Cortex of kidney (tissue), 1 donor: Measurements from ENCODE around the gene WDR4.
"Not testable (repeated sequence)": the region's sequence is repeated elsewhere in the genome, so short reads cannot be mapped to it uniquely, and the experiment has no call there.

ENCODE experiments used
- DNase-seq: peaks from one replicate; lab custom pipeline; 2025; lab: John Stamatoyannopoulos, UW

Gene WDR4

GRCh38 chr21:42852925-42853570 lies 26.3 kb downstream of the WDR4 start:
- no peak for DNase-seq

GRCh38 chr21:42851812-42852665 lies 27.3 kb downstream of the WDR4 start:
- DNase-seq = no peak

GRCh38 chr21:42850866-42851391 lies 28.4 kb downstream of the WDR4 start:
- DNase-seq = no peak

- DNase-seq = no peak
Observed at GRCh38 chr21:42850463-42850862, 28.9 kb downstream of the WDR4 start.

GRCh38 chr21:42849759-42850412 lies 29.5 kb downstream of the WDR4 start:
- DNase-seq = no peak

DNA sequence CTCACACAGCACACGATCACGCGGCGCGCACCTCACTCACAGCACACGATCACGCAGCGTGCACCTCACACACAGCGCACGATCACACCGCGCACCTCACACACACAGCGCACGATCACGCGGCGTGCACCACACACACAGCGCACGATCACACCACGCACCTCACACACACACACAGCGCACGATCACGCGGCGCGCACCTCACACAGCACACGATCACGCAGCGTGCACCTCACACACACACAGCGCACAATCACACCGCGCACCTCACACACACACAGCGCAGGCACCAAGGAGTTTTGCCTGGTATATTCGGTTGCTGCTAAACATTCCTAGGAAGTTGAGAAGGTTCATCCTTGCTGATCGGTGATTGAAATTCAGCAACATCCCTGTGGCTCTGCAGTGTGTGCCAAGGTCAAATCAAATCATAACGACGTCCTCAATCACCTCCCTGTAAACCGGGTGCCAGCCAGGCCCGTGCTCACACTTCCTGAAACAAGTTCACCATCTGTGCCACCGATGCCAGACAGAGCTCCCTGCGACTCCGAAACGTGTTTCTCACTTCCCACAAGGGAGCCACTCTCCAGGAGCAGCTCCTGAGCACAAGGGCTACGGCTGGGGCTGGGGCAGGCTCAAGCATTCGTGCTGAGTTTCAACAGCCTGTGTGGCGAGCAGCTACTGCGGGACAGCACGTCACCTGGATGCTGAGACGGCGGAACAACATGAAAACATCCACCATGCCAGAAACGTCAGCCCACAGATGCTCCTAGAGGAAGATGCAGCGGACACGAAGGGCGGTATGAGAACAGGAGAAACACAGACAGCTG lies 30.2 kb downstream of the WDR4 start:
- DNase-seq = no peak

GRCh38 chr21:42848144-42848931 lies 31.0 kb downstream of the WDR4 start:
- DNase-seq = not testable (repeated sequence)

DNA sequence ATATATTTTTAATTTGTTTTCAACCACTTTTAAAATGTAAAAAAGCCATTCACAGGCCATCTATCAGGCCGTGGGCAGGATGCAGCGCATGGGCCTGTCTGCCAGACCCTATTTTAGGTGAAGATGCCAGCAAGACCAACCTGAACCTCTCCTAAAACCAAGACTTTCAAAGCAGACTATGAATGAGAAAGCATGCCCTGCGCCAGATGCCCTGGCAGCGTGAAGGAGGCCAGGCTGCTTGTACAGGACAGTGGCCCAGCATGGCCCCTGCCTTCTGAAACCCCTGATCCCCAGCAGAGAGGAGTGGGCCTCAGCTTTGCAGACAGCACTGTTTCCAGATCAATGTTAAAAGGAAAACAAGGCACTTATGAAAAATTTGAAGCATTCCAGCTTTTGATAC lies 31.6 kb downstream of the WDR4 start:
- no peak for DNase-seq

GRCh38 chr21:42847051-42847707 lies 32.2 kb downstream of the WDR4 start:
- DNase-seq = no peak

DNA sequence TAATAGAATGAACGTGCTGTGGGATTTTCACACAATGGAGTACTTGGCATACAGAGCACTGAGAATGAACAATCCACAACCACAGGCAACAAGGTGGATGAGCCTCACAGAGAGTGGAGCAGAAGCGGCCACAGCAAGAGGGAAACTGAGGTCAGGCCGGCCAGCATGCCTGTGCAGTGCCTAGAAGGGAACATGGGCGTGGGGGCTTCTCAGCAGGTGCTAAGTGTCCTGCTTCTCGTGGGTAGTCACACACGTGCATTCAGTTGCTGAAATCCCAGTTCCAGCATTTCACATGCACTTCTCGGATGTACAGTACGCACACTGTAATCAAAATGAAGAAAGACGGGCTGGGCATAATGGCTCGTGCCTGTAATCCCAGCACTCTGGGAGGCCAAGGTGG lies 33.1 kb downstream of the WDR4 start:
- DNase-seq = no peak

- DNase-seq = no peak
Observed at GRCh38 chr21:42845296-42845965, 33.9 kb downstream of the WDR4 start.

DNA sequence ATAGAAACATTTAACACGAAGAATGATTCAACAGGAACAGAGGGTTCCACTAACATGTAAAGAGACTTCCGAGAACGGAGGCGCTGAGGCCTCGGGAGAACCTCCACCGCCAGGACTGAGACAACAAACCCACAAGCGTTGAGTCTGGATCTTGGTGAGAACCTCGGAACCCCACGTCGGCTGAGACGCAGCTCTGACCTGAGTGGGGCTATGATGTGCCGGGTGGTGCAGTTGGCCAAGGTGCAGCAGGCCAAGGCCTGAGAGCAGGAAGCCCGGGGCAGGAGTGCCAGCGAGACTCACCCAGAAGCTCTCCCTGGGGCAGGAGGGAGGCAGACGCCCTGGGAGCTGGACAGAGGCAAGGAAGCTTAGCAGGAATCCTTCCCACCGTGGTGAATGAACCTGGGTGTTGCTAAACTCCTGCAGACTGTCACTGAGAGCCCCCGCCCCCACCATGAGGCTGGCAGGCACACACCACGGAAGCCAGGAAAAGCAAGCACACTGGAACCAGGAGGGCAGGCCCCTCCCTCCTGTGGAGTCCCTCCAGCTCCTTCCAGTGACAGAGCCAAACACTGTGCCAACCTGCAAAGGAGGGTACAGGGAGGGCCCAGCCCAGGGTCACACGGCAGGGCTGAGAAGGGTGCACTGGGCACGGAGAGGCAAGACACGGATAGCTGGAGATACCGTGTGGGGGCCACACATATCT lies 34.8 kb downstream of the WDR4 start:
- DNase-seq = no peak

GRCh38 chr21:42843056-42843455 lies 36.3 kb downstream of the WDR4 start:
- DNase-seq = no peak

DNA sequence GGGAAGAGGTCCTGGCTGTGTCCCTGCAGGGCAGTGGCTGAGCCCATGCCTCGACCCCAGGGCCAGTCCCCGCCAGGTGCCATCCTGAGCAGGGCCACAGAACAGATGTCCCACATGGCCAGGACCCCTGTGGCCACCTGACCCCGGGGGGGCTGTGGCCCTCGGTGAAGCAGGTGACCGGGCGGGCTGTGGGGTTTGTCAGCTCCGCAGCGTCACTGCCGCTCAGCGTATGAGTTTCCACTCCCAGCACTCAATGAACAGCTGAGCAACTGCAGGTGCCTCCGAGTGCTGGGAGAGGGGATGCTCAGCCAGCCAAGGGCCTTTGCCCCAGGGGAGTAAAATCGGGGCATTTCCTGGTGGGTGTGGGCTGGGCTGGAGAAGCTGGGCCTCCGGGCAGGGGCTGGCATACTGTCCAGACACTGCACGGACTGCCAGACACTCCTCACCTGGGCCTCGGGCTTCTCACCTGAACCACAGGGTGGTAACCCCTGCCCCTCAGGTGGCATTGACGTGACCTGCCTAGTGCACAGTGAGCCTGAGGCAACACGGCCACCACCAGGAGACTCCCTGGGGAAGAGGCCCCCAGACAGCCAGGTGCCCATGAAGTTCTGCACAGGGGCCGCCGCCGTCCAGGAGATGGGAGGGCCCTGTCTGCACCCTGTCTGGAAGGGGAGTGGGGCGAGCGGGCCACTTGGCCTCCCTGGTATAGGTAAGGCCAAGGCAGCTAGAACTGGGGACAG lies 37.3 kb downstream of the WDR4 start:
- not testable (repeated sequence) for DNase-seq

- no peak for DNase-seq
Observed at GRCh38 chr21:42841156-42841915, 38.0 kb downstream of the WDR4 start.

- DNase-seq = no peak
Observed at GRCh38 chr21:42840411-42841155, 38.8 kb downstream of the WDR4 start.
